Measurements from ENCODE around the gene MYT1. TPM values are rescaled to one million over a fixed set of nuclear protein-coding genes. Genes with fewer than 3 reads are reported as not detected.
"Not testable (repeated sequence)": the region's sequence is repeated elsewhere in the genome, so short reads cannot be mapped to it uniquely, and the experiment has no call there.

MYT1 gene
- not detected for polyA plus RNA-seq (2012; ENCODE audit: missing spikeins)

GRCh38 chr20:64164123-64164836 is at the start of gene MYT1:
Gene MYT1 (plus strand): TSS chr20:64164452. CDS start chr20:64198862, 34,410 bp downstream.
- no peak for DNase-seq (ENCODE audit: insufficient read length)
- no peak for FAIRE-seq
- no peak for TF ChIP-seq TAF1 (IDR thresholded peaks at IDR 0.05; ENCODE audit: borderline replicate concordance, low read depth, low read length)
- TF ChIP-seq POLR2AphosphoS5 (IDR thresholded peaks at IDR 0.05; ENCODE audit: low read depth, low read length), result no peak
- TF ChIP-seq POLR2A (IDR thresholded peaks at IDR 0.05; ENCODE audit: low read depth, low read length), result no peak

GRCh38 chr20:64115171-64115911 is 48.9 kb upstream of the MYT1 start:
- DNase-seq (ENCODE audit: insufficient read length) (no peak), FAIRE-seq (no peak)
- TF ChIP-seq POLR2A (IDR thresholded peaks at IDR 0.05; ENCODE audit: low read depth, low read length) (no peak), POLR2AphosphoS5 (IDR thresholded peaks at IDR 0.05; ENCODE audit: low read depth, low read length) (no peak), TAF1 (IDR thresholded peaks at IDR 0.05; ENCODE audit: borderline replicate concordance, low read depth, low read length) (no peak)

- no peak for TF ChIP-seq TAF1 (IDR thresholded peaks at IDR 0.05; ENCODE audit: borderline replicate concordance, low read depth, low read length)
- no peak for TF ChIP-seq POLR2AphosphoS5 (IDR thresholded peaks at IDR 0.05; ENCODE audit: low read depth, low read length)
- no peak for TF ChIP-seq POLR2A (IDR thresholded peaks at IDR 0.05; ENCODE audit: low read depth, low read length)
- no peak for FAIRE-seq
- DNase-seq (ENCODE audit: insufficient read length), result no peak
Observed at GRCh38 chr20:64116016-64116415, 48.2 kb upstream of the MYT1 start.

- FAIRE-seq (no peak), DNase-seq (ENCODE audit: insufficient read length) (no peak)
- TF ChIP-seq POLR2AphosphoS5 (IDR thresholded peaks at IDR 0.05; ENCODE audit: low read depth, low read length), result no peak
- no peak for TF ChIP-seq TAF1 (IDR thresholded peaks at IDR 0.05; ENCODE audit: borderline replicate concordance, low read depth, low read length)
- TF ChIP-seq POLR2A (IDR thresholded peaks at IDR 0.05; ENCODE audit: low read depth, low read length), result no peak
Observed at GRCh38 chr20:64116541-64117431, 47.5 kb upstream of the MYT1 start.

- not testable (repeated sequence) for FAIRE-seq
Observed at GRCh38 chr20:64117432-64117777, 46.8 kb upstream of the MYT1 start.

GRCh38 chr20:64119301-64119680 is 45.0 kb upstream of the MYT1 start:
- no peak for FAIRE-seq
- no peak for TF ChIP-seq TAF1 (IDR thresholded peaks at IDR 0.05; ENCODE audit: borderline replicate concordance, low read depth, low read length)
- no peak for TF ChIP-seq POLR2A (IDR thresholded peaks at IDR 0.05; ENCODE audit: low read depth, low read length)
- no peak for TF ChIP-seq POLR2AphosphoS5 (IDR thresholded peaks at IDR 0.05; ENCODE audit: low read depth, low read length)
- no peak for DNase-seq (ENCODE audit: insufficient read length)

More at GRCh38 chr20:64117432-64117777, 46.8 kb upstream of the MYT1 start:
- DNase-seq (ENCODE audit: insufficient read length), result not testable (repeated sequence)

GRCh38 chr20:64119681-64120341 is 44.4 kb upstream of the MYT1 start:
- no peak for TF ChIP-seq TAF1 (IDR thresholded peaks at IDR 0.05; ENCODE audit: borderline replicate concordance, low read depth, low read length)
- TF ChIP-seq POLR2AphosphoS5 (IDR thresholded peaks at IDR 0.05; ENCODE audit: low read depth, low read length), result no peak
- TF ChIP-seq POLR2A (IDR thresholded peaks at IDR 0.05; ENCODE audit: low read depth, low read length), result no peak
- DNase-seq (ENCODE audit: insufficient read length), result peak; percentile 18
- FAIRE-seq, result no peak

GRCh38 chr20:64121586-64121985 is 42.7 kb upstream of the MYT1 start:
- FAIRE-seq (no peak), DNase-seq (ENCODE audit: insufficient read length) (no peak)
- TF ChIP-seq POLR2A (IDR thresholded peaks at IDR 0.05; ENCODE audit: low read depth, low read length) (no peak), POLR2AphosphoS5 (IDR thresholded peaks at IDR 0.05; ENCODE audit: low read depth, low read length) (no peak), TAF1 (IDR thresholded peaks at IDR 0.05; ENCODE audit: borderline replicate concordance, low read depth, low read length) (no peak)

- not testable (repeated sequence) for FAIRE-seq; DNase-seq (ENCODE audit: insufficient read length)
Observed at GRCh38 chr20:64122927-64123326, 41.3 kb upstream of the MYT1 start.

- FAIRE-seq; DNase-seq (ENCODE audit: insufficient read length): not testable (repeated sequence)
Observed at GRCh38 chr20:64123517-64123916, 40.7 kb upstream of the MYT1 start.

- DNase-seq (ENCODE audit: insufficient read length) (no peak), FAIRE-seq (no peak)
- TF ChIP-seq POLR2A (IDR thresholded peaks at IDR 0.05; ENCODE audit: low read depth, low read length) (no peak), TAF1 (IDR thresholded peaks at IDR 0.05; ENCODE audit: borderline replicate concordance, low read depth, low read length) (no peak), POLR2AphosphoS5 (IDR thresholded peaks at IDR 0.05; ENCODE audit: low read depth, low read length) (no peak)
Observed at GRCh38 chr20:64129146-64129782, 35.0 kb upstream of the MYT1 start.
